GM12878 (cell line): Measurements from ENCODE around the gene C1orf74. TPM values are rescaled to one million over a fixed set of nuclear protein-coding genes. Genes with fewer than 3 reads are reported as not detected.
A peak's percentile ranks its signal among the peaks of the same experiment; 100 is the strongest.

Experiments used
- ASH2L ChIP-seq: fragments of 300-600, 200-600 bp; sonication (generic); IDR thresholded peaks from 2 replicates; pipeline ENCODE4 v1.6.1; 2017; ENCODE audit warnings: low read depth, mild to moderate bottlenecking, borderline replicate concordance
- BMI1 ChIP-seq: fragments of 450-650 bp; IDR thresholded peaks from 2 replicates; pipeline ENCODE4 v1.6.1; 2016; ENCODE audit warnings: mild to moderate bottlenecking, moderate library complexity, borderline replicate concordance
- CEBPB ChIP-seq, 2 experiments: fragments of 150-350 bp in 1 of 2; IDR thresholded peaks; 2 replicates each; pipeline ENCODE4 v1.6.1; 2012 to 2014; ENCODE audit warnings: low read depth in 2 of 2, low read length in 2 of 2, borderline replicate concordance in 1 of 2, inconsistent platforms in 1 of 2
- DPF2 ChIP-seq: fragments of 450-650 bp; IDR thresholded peaks from 2 replicates; pipeline ENCODE4 v1.6.1; 2017; ENCODE audit warnings: mild to moderate bottlenecking
- EGR1 ChIP-seq, 2 experiments: IDR thresholded peaks; 1 replicate in 1 of 2; 2 replicates in 1 of 2; pipeline ENCODE4 v1.6.1; 2011 to 2012; ENCODE audit warnings: low read depth in 2 of 2, low read length in 2 of 2, borderline replicate concordance in 1 of 2, mild to moderate bottlenecking in 1 of 2, moderate library complexity in 1 of 2
- ESRRA ChIP-seq: IDR thresholded peaks from 2 replicates; pipeline ENCODE4 v1.6.1; 2012; ENCODE audit warnings: mild to moderate bottlenecking, low read length, improper control_type of control experiment
- ETV6 ChIP-seq, 2 experiments: fragments of 450-650 bp in 1 of 2; IDR thresholded peaks in 1 of 2; conservative IDR thresholded peaks in 1 of 2; 2 replicates each; pipeline ENCODE4 v1.6.1; 2014; ENCODE audit warnings: antibody characterized with exemption in 1 of 2, borderline replicate concordance in 1 of 2, low read depth in 1 of 2, mild to moderate bottlenecking in 1 of 2, moderate library complexity in 1 of 2
- FOXM1 ChIP-seq: IDR thresholded peaks from 2 replicates; pipeline ENCODE4 v1.6.1; 2012; ENCODE audit warnings: low read depth, mild to moderate bottlenecking, inconsistent platforms, low read length, moderate library complexity
- HCFC1 ChIP-seq: fragments of 150-350 bp; IDR thresholded peaks from 2 replicates; pipeline ENCODE4 v1.6.1; 2014; ENCODE audit warnings: low read length
- HDGF ChIP-seq: fragments of 450-650 bp; IDR thresholded peaks from 2 replicates; pipeline ENCODE4 v1.6.1; 2016; ENCODE audit warnings: antibody characterized with exemption
- IKZF1 ChIP-seq: fragments of 450-650 bp; conservative IDR thresholded peaks from 2 replicates; pipeline ENCODE4 v1.6.1; 2017; ENCODE audit warnings: antibody characterized with exemption, mild to moderate bottlenecking
- IRF4 ChIP-seq: IDR thresholded peaks from 2 replicates; pipeline ENCODE4 v1.6.1; 2011; ENCODE audit warnings: low read depth, low read length
- KAT2A ChIP-seq: conservative IDR thresholded peaks from 2 replicates; pipeline ENCODE4 v1.6.1; 2011; ENCODE audit warnings: low read depth, low read length; ENCODE audit not compliant: control insufficient read depth
- KDM1A ChIP-seq: fragments of 200-600 bp; sonication (generic); IDR thresholded peaks from 2 replicates; pipeline ENCODE4 v1.6.1; 2016; ENCODE audit warnings: borderline replicate concordance
- MEF2A ChIP-seq: IDR thresholded peaks from 2 replicates; pipeline ENCODE4 v1.6.1; 2011; ENCODE audit warnings: low read depth, mild to moderate bottlenecking, low read length, moderate library complexity; ENCODE audit not compliant: insufficient read depth
- MTA2 ChIP-seq: fragments of 450-650 bp; IDR thresholded peaks from 2 replicates; pipeline ENCODE4 v1.6.1; 2016; ENCODE audit warnings: low read depth, mild to moderate bottlenecking, moderate library complexity
- NRF1 ChIP-seq: conservative IDR thresholded peaks from 2 replicates; pipeline ENCODE4 v1.6.1; 2011; ENCODE audit warnings: mild to moderate bottlenecking, low read depth, low read length, improper control_type of control experiment
- RAD21 ChIP-seq: IDR thresholded peaks from 2 replicates; pipeline ENCODE4 v1.6.1; 2011; ENCODE audit warnings: mild to moderate bottlenecking, low read depth, low read length, moderate library complexity; ENCODE audit not compliant: insufficient read depth
- RBBP5 ChIP-seq: fragments of 200-600 bp; sonication (generic); conservative IDR thresholded peaks from 2 replicates; pipeline ENCODE4 v1.6.1; 2016
- RCOR1 ChIP-seq: conservative IDR thresholded peaks from 2 replicates; pipeline ENCODE4 v1.6.1; 2012; ENCODE audit warnings: low read depth, low read length, improper control_type of control experiment
- RELA ChIP-seq: fragments of 450-650 bp; IDR thresholded peaks from 2 replicates; pipeline ENCODE4 v1.8.0; 2014; ENCODE audit warnings: borderline replicate concordance; ENCODE audit not compliant: partially characterized antibody
- RFX5 ChIP-seq: IDR thresholded peaks from 2 replicates; pipeline ENCODE4 v1.6.1; 2011; ENCODE audit warnings: low read depth, low read length, improper control_type of control experiment
- RUNX3 ChIP-seq: IDR thresholded peaks from 2 replicates; pipeline ENCODE4 v1.6.1; 2012; ENCODE audit warnings: low read length, inconsistent platforms
- SIX5 ChIP-seq: IDR thresholded peaks from 2 replicates; pipeline ENCODE4 v1.6.1; 2011; ENCODE audit warnings: mild to moderate bottlenecking, low read depth, low read length, moderate library complexity; ENCODE audit not compliant: severe bottlenecking
- SPI1 ChIP-seq: IDR thresholded peaks from 2 replicates; pipeline ENCODE4 v1.6.1; 2011; ENCODE audit warnings: low read depth, mild to moderate bottlenecking, low read length, moderate library complexity, borderline replicate concordance; ENCODE audit not compliant: insufficient read depth
- TBL1XR1 ChIP-seq: IDR thresholded peaks from 2 replicates; pipeline ENCODE4 v1.6.1; 2012; ENCODE audit warnings: low read depth, low read length, improper control_type of control experiment
- YY1 ChIP-seq: IDR thresholded peaks from 2 replicates; pipeline ENCODE4 v1.6.1; 2011; ENCODE audit warnings: low read depth, mild to moderate bottlenecking, low read length
- ZNF217 ChIP-seq: fragments of 450-650 bp; IDR thresholded peaks from 2 replicates; pipeline ENCODE4 v1.6.1; 2017; ENCODE audit warnings: antibody characterized with exemption, mild to moderate bottlenecking
- ZNF622 ChIP-seq: fragments of 450-650 bp; IDR thresholded peaks from 2 replicates; pipeline ENCODE4 v1.6.1; 2017; ENCODE audit warnings: mild to moderate bottlenecking, inconsistent platforms
- polyA plus RNA-seq, 11 experiments: library from polyadenylated mRNA; depleted of rRNA in 4 of 11; unstranded in 6 of 11; stranded (reverse) in 5 of 11; fragments of >200 nt; fragmentation: Nextera tagmentation in 4 of 11; fragmentation: Illumina TruSeq in 1 of 11; extraction: Ambion mirVana in 4 of 11; extraction: Trizol in 1 of 11; gene quantifications; 1 replicate in 1 of 11; 2 replicates in 10 of 11; pipeline versions ENCODE4 v1.2.1 to v1.2.3, GENCODE V29; 2011 to 2016; ENCODE audit warnings: inconsistent platforms in 2 of 11, missing spikeins in 2 of 11, low read depth in 1 of 11
- total RNA-seq, 4 experiments: library from RNA; depleted of rRNA in 3 of 4; stranded (reverse); fragments of >200 nt in 3 of 4; fragmentation: Illumina TruSeq in 1 of 4; extraction: Trizol in 1 of 4; gene quantifications; 2 replicates each; pipeline versions ENCODE4 v1.2.1 to v1.2.3, GENCODE V29; 2013 to 2021
- TF ChIP-seq, protein P1 (sequence below): fragments of 450-650 bp; IDR thresholded peaks from 2 replicates; pipeline ENCODE4 v1.6.1; 2017; ENCODE audit warnings: low read depth, mild to moderate bottlenecking, moderate library complexity
- TF ChIP-seq, protein P2 (sequence below): IDR thresholded peaks from 2 replicates; pipeline ENCODE4 v1.6.1; 2011; ENCODE audit warnings: borderline replicate concordance, low read depth, mild to moderate bottlenecking, moderate library complexity, low read length; ENCODE audit not compliant: insufficient read depth, poor library complexity, severe bottlenecking

The C1orf74 gene
- total and polyA plus RNA-seq, 10 of the 15 experiments (the other 5 are each of a cell fraction or from before 2014, with no cell fraction given) = 3.1 to 5.5 (median 3.6) TPM

DNA sequence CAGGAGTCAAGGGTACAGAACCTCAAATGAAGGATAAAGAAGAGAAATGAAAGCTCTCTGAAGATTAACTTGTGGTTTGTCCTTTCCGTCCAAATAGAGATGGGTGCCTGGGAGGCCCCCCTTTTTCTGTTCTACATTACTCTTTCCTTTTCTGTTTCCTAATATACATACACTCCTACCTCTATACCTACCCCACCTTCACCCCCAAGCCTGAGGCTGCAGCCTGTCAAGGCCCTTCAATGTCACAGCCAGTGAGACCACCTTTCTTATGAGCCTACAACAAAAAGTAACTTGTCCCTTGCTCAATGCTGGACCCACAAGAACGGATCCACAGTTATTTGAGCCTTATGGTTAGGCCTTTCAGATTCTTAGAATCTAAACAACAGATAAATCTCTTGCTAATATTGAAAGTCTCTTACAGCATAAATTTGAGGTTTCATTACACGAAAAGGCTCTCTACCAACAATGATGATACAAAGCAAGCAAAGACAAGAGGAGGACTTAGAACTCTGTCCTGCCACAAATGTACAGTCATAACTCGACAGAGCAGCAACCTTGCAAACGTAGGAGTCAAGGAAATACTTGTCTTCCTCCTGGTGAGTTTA, 32.6 kb downstream of the C1orf74 start (continued):
- TF ChIP-seq DPF2 (peak; percentile 94), IRF4 (peak; percentile 99), MTA2 (peak; percentile 81), SIX5 (peak; percentile 7), RFX5 (no peak), NRF1 (no peak), HCFC1 (no peak), HDGF (0 out of 2 replicates have a peak, but pooled peaks have one; percentile 9), KAT2A (no peak), IKZF1 (peak; percentile 93), ESRRA (no peak), SPI1 (peak; percentile 49; the same call in 1 of the 2 replicates), MEF2A (peak; percentile 81), YY1 (no peak), RAD21 (no peak), EGR1 (IDR thresholded peaks at IDR 0.05; ENCODE audit: borderline replicate concordance in 1 of 2, low read depth in 2 of 2, low read length in 2 of 2) (peak in 1 of 2 experiments; percentile 56; a peak in 1 of 3 replicates), ZNF217 (peak; percentile 87), RELA (no peak), KDM1A (no peak), RUNX3 (peak; percentile 90), ZNF622 (no peak), ETV6 (conservative IDR thresholded peaks at IDR 0.05 in 1 of 2, IDR thresholded peaks at IDR 0.05 in 1 of 2; ENCODE audit: borderline replicate concordance in 1 of 2, low read depth in 1 of 2) (peak in 1 of 2 experiments; percentile 94; a peak in 2 of 4 replicates), TBL1XR1 (peak; percentile 27; the same call in 1 of the 2 replicates), RBBP5 (no peak; the same call in 1 of the 2 replicates), CEBPB (IDR thresholded peaks at IDR 0.05; ENCODE audit: borderline replicate concordance in 1 of 2, low read depth in 2 of 2, low read length in 2 of 2) (peak in 1 of 2 experiments; percentile 82; a peak in 1 of 4 replicates), BMI1 (peak; percentile 50), RCOR1 (0 out of 2 replicates have a peak, but pooled peaks have one; percentile 61), ASH2L (peak; percentile 87; the same call in 1 of the 2 replicates), FOXM1 (peak; percentile 91)
- TF ChIP-seq, protein P1, sequence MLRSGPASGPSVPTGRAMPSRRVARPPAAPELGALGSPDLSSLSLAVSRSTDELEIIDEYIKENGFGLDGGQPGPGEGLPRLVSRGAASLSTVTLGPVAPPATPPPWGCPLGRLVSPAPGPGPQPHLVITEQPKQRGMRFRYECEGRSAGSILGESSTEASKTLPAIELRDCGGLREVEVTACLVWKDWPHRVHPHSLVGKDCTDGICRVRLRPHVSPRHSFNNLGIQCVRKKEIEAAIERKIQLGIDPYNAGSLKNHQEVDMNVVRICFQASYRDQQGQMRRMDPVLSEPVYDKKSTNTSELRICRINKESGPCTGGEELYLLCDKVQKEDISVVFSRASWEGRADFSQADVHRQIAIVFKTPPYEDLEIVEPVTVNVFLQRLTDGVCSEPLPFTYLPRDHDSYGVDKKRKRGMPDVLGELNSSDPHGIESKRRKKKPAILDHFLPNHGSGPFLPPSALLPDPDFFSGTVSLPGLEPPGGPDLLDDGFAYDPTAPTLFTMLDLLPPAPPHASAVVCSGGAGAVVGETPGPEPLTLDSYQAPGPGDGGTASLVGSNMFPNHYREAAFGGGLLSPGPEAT = peak; percentile 75
- TF ChIP-seq, protein P2, sequence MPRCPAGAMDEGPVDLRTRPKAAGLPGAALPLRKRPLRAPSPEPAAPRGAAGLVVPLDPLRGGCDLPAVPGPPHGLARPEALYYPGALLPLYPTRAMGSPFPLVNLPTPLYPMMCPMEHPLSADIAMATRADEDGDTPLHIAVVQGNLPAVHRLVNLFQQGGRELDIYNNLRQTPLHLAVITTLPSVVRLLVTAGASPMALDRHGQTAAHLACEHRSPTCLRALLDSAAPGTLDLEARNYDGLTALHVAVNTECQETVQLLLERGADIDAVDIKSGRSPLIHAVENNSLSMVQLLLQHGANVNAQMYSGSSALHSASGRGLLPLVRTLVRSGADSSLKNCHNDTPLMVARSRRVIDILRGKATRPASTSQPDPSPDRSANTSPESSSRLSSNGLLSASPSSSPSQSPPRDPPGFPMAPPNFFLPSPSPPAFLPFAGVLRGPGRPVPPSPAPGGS = peak; percentile 58
